ENCODE results near the gene TMEM200A. TPM values are rescaled to one million over a fixed set of nuclear protein-coding genes. Genes with fewer than 3 reads are reported as not detected.

The TMEM200A gene
- total and polyA plus RNA-seq, 2 of the 8 experiments (the other 6 are each of a cell fraction or from before 2014, with no cell fraction given), result 6.2 to 13.9 TPM

DNA sequence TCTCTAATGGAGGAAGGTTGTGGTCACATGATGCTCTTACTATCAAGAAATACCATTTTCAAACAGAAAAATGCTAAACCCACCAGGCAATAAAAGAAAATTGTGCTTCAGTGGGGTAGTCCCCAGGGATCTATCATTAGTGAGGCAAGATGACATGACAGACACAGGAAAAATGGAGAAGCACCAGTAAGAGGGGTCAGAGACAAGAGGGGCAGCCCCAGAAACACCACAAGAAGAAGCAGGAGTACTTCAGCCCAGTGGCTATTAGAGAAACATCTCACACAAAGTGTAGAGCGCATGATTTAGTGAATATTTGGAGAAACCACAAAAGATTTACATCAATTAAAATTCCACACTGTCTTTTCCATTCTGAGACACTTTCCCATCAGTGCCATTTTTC lies 10.2 kb upstream of the TMEM200A start:
- H3K4me3 ChIP-seq (ENCODE audit: extremely low read depth in 1 of 4, insufficient read depth in 2 of 4, low read depth in 3 of 4, low read length in 4 of 4), result no peak overlapping the region
- no peak overlapping the region for H3K14ac ChIP-seq (ENCODE audit: insufficient read length)
- no peaks in the 10 kb centered on the region for H3K79me2 ChIP-seq (ENCODE audit: control insufficient read depth in 1 of 2, insufficient read depth in 2 of 2, low read length in 2 of 2)
- no peak overlapping the region for H4K91ac ChIP-seq (replicated peaks; ENCODE audit: insufficient read length, low read length)
- no peak for FAIRE-seq
- no peak overlapping the region for H4K8ac ChIP-seq (ENCODE audit: extremely low read depth, insufficient read depth, low read length)
- no peaks in the 10 kb centered on the region; the same call in 1 of the 2 replicates for H3K23me2 ChIP-seq (ENCODE audit: low read depth, low read length)
- no peak overlapping the region for H2BK5ac ChIP-seq (ENCODE audit: low read depth, low read length)
- no peak overlapping the region for H3K4ac ChIP-seq (replicated peaks; ENCODE audit: insufficient read length, low read depth, low read length)
- no peaks in the 10 kb centered on the region; a peak in 1 of 8 replicates for H3K36me3 ChIP-seq (ENCODE audit: control insufficient read depth in 2 of 4, insufficient read depth in 4 of 4, low read length in 3 of 4)
- H2BK15ac ChIP-seq (ENCODE audit: low read length), result no peak overlapping the region
- no peak overlapping the region for H2BK20ac ChIP-seq (ENCODE audit: low read length)
- WGBS, 2 experiments (ENCODE audit: extremely low coverage in 1 of 2, insufficient coverage in 1 of 2, insufficient read length in 1 of 2, insufficient replicate concordance in 2 of 2, low coverage in 1 of 2, low lambda C conversion rate in 2 of 2, missing lambda C conversion rate in 1 of 2), result 94% methylated on average over 1 of the region's 1 CpG; no CpG with 5 or more reads in 1 of the 2 experiments
- no peaks in the 10 kb centered on the region for H3K4me1 ChIP-seq (replicated peaks in 1 of 4; ENCODE audit: control insufficient read depth in 3 of 4, insufficient read depth in 4 of 4, low read length in 3 of 4)
- H3K4me2 ChIP-seq (ENCODE audit: insufficient read depth in 1 of 2, low read depth in 2 of 2, low read length in 2 of 2), result no peak overlapping the region
- CTCF ChIA-PET (ENCODE audit: partially characterized antibody), result interaction anchor here (0.6 kb wide), 1 partner anchor 136 kb away, joined by 3 read pairs; no protein-coding TSS in a partner anchor
- no peaks in the 10 kb centered on the region for H3K79me1 ChIP-seq (ENCODE audit: low read depth, low read length)
- no peak overlapping the region for H2AFZ ChIP-seq (ENCODE audit: low read length)
- no peak overlapping the region for H3K9ac ChIP-seq (replicated peaks in 1 of 4; ENCODE audit: extremely low read depth in 1 of 4, low read depth in 3 of 4, low read length in 3 of 4)
- H2AK5ac ChIP-seq (ENCODE audit: low read depth, low read length), result no peak overlapping the region
- H4K5ac ChIP-seq (ENCODE audit: insufficient read length, low read depth, low read length), result no peak overlapping the region
- no peaks in the 10 kb centered on the region for H3K27me3 ChIP-seq (replicated peaks in 1 of 4; ENCODE audit: control insufficient read depth in 3 of 4, extremely low read depth in 1 of 4, insufficient read depth in 3 of 4, low read length in 3 of 4)
- no peaks in the 10 kb centered on the region for H3K9me3 ChIP-seq (ENCODE audit: insufficient read depth in 2 of 2, low read depth in 1 of 2, low read length in 1 of 2)
- H4K20me1 ChIP-seq (replicated peaks in 1 of 2; ENCODE audit: control insufficient read depth in 1 of 2, insufficient read depth in 2 of 2, low read length in 2 of 2), result no peaks in the 10 kb centered on the region
- no peak overlapping the region for H3K27ac ChIP-seq (ENCODE audit: low read depth, low read length)
- DNase-seq (ENCODE audit: low read depth in 1 of 2, low spot score in 2 of 2), result no peak
- H2BK12ac ChIP-seq (ENCODE audit: low read depth, low read length), result no peak overlapping the region
- H3K56ac ChIP-seq (replicated peaks; ENCODE audit: insufficient read length, low read depth, low read length), result no peak overlapping the region
- H3K18ac ChIP-seq (ENCODE audit: extremely low read depth, low read length), result no peak overlapping the region
- no peak overlapping the region for H2BK120ac ChIP-seq (replicated peaks; ENCODE audit: low read depth, low read length)
- H3K23ac ChIP-seq (ENCODE audit: insufficient read length), result no peak overlapping the region
- POLR2A ChIA-PET (ENCODE audit: partially characterized antibody), result no interaction called here
- TF ChIP-seq BACH1 (IDR thresholded peaks at IDR 0.05; ENCODE audit: low read length) (no peak), HDAC2 (IDR thresholded peaks at IDR 0.05; ENCODE audit: borderline replicate concordance in 1 of 2, low read depth in 2 of 2, low read length in 2 of 2) (no peak), EZH2 (IDR thresholded peaks at IDR 0.05; ENCODE audit: low read depth, low read length, severe bottlenecking) (no peak), NRF1 (IDR thresholded peaks at IDR 0.05; ENCODE audit: low read depth, low read length) (no peak)
